ENCODE measurements around the gene IL17REL.

The IL17REL gene

GRCh38 chr22:49976439-49977175 is 36.0 kb downstream of the IL17REL start:
- TF ChIP-seq CTCF (IDR thresholded peaks at IDR 0.05; ENCODE audit: borderline replicate concordance, insufficient read depth, low read depth, low read length): no peak
- no peak overlapping the region for H3K4me3 ChIP-seq (ENCODE audit: low read depth, low read length)

- TF ChIP-seq CTCF (IDR thresholded peaks at IDR 0.05; ENCODE audit: borderline replicate concordance, insufficient read depth, low read depth, low read length): no peak
- peak overlapping the region; percentile 29 for H3K4me3 ChIP-seq (ENCODE audit: low read depth, low read length)
These were observed 36.8 kb downstream of the IL17REL start for GRCh38 chr22:49975543-49976389.

- no peak overlapping the region for H3K4me3 ChIP-seq (ENCODE audit: low read depth, low read length)
- no peak for TF ChIP-seq CTCF (IDR thresholded peaks at IDR 0.05; ENCODE audit: borderline replicate concordance, insufficient read depth, low read depth, low read length)
These were observed 39.3 kb downstream of the IL17REL start for GRCh38 chr22:49973018-49973961.

- peak overlapping the region; percentile 59 for H3K4me3 ChIP-seq (ENCODE audit: low read depth, low read length)
- TF ChIP-seq CTCF (IDR thresholded peaks at IDR 0.05; ENCODE audit: borderline replicate concordance, insufficient read depth, low read depth, low read length): no peak
These were observed 40.2 kb downstream of the IL17REL start for GRCh38 chr22:49972163-49973017.

GRCh38 chr22:49971232-49972162 is 41.1 kb downstream of the IL17REL start:
- no peak for TF ChIP-seq CTCF (IDR thresholded peaks at IDR 0.05; ENCODE audit: borderline replicate concordance, insufficient read depth, low read depth, low read length)
- H3K4me3 ChIP-seq (ENCODE audit: low read depth, low read length): peak overlapping the region; percentile 59

All from GM12875 (cell line).